ENCODE results near the gene PGM5. TPM values are rescaled to one million over a fixed set of nuclear protein-coding genes. Genes with fewer than 3 reads are reported as not detected.

PGM5 gene
- 0.18 and 0.32 TPM in 2 replicates for total RNA-seq

GRCh38 chr9:68356380-68357118 is at the start of gene PGM5:
Gene PGM5 (plus strand): TSS chr9:68356611. CDS start chr9:68357128, 517 bp downstream.

GRCh38 chr9:68540712-68541535 is 184.5 kb downstream of the PGM5 start, which contains the start of gene TMEM252:
Gene TMEM252 (minus strand): TSS chr9:68540883. CDS start chr9:68540814, 69 bp downstream.

Other genes with a start within 250 kb of the PGM5 start
- gene ZNG1C, start 114.6 kb upstream of the PGM5 start, total RNA-seq, result 8.8 and 10.9 TPM in 2 replicates
- not detected in 2 replicates for gene FOXD4L3, start 53.7 kb upstream of the PGM5 start, total RNA-seq
- gene TMEM252, start 184.3 kb downstream of the PGM5 start, total RNA-seq, result not detected in 2 replicates

Measured in cardiac atrium fibroblast (primary cell).